CD4-positive, alpha-beta T cell treated with Interleukin-10 for 1 hour (primary cell): ENCODE measurements around the gene MICAL3.
"Not testable (repeated sequence)": the region's sequence is repeated elsewhere in the genome, so short reads cannot be mapped to it uniquely, and the experiment has no call there.

Experiments used
- DNase-seq: peaks from one replicate; pipeline ENCODE4 v3.0.0-alpha.2; 2020

MICAL3 gene

DNA sequence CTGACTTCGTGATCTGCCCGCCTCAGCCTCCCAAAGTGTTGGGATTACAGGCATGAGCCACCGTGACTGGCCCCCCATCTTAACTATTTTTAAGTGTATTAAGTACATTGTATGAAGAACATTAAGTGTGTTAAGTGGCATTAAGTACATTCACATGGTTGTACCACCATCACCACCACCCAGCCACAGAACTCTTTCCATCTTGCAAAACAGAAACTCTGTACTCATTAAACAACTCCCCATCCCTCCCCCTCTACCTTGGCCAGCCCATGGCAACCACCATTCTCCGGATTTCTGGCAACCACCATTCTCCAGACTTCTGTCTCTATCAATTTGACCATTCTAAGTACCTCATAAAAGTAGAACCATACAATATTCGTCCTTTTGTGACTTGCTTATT, 35.6 kb upstream of the MICAL3 start:
- DNase-seq: no peak

GRCh38 chr22:18059473-18059872, 35.1 kb upstream of the MICAL3 start:
- no peak for DNase-seq

GRCh38 chr22:18059094-18059417, 34.7 kb upstream of the MICAL3 start:
- no peak for DNase-seq

- DNase-seq: no peak
Observed at GRCh38 chr22:18058371-18059093, 34.2 kb upstream of the MICAL3 start.

GRCh38 chr22:18057568-18058209, 33.3 kb upstream of the MICAL3 start:
- no peak for DNase-seq

- no peak for DNase-seq
Observed at GRCh38 chr22:18056807-18057474, 32.6 kb upstream of the MICAL3 start.

- no peak for DNase-seq
Observed at GRCh38 chr22:18056161-18056666, 31.9 kb upstream of the MICAL3 start.

- no peak for DNase-seq
Observed at GRCh38 chr22:18055619-18056160, 31.3 kb upstream of the MICAL3 start.

- DNase-seq: not testable (repeated sequence)
Observed at GRCh38 chr22:18053216-18053946, 29.0 kb upstream of the MICAL3 start.

DNA sequence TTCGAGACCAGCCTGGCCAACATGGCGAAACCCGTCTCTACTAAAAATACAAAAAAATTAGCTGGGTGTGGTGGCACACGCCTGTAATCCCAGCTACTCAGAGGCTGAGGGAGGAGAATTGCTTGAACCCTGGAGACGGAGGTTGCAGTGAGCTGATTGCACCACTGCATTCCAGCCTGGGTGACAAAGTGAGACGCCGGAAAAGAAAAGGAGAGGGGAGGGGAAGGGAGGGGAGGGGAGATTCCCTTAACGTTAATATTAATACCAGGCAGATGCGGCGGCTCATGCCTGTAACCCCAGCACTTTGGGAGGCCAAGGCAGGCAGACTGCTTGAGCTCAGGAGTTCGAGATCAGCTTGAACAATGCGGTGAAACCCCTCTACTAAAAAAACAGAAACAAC, 26.8 kb upstream of the MICAL3 start:
- not testable (repeated sequence) for DNase-seq

DNA sequence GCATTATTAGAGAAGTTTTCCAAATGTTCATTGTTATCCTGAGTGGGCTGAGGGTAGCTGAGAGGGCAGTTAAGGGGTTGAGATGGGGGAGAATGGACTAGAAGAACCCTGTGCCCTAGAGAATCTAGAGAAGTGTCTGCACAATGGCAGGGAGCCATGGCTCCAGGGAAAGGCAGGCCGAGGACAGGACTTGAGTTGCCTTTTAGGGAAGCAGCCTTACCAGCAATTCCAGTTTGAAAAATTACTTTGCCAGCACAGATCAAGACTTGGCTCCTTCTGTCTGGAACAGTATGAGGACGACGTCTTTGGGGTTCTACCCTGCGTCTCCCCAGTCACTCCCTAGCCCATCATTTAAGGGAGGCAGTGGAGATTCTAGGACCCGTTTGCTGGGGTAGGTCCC, 25.7 kb upstream of the MICAL3 start:
- no peak for DNase-seq

DNA sequence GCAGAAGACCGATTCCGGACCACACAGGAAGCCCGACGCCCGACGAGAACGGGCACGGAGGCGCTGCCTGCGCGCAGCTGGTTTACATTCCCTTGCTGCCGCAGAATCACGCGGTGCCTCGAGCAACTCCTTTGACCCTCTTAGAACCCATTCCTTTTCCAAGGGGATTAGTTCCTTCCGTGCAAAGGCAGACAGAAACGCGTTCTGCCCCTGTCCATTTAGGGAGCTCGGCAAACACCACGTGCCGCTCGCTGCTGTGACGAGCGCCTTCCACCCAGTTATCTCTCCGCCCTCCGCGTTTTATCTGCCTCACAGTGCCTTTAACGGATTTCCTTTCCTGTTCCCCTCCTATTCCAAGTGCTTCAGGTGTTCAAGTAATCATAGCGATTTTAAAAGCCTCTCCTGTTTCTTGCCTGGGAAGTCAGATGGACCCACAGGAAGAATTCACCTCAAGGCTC, 24.1 kb upstream of the MICAL3 start:
- no peak for DNase-seq

DNA sequence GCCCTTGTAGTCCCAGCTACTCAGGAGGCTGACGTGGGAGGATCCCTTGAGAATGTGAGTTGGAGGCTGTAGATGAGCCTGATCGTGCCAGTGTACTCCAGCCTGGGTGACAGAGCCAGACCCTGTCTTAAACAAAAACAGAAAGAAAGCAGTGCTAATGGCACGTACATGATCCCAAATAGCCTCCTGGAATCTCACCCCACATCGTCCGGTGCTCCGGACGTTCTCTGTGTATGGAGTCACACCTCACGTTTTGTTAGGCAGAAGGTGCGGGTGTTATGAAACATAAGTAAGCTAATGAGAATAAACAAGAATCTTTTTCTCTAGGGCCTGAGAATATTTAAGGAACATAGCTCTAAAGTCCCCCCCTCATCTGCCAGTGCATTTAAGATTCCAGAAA, 23.7 kb upstream of the MICAL3 start:
- no peak for DNase-seq

- DNase-seq: no peak
Observed at GRCh38 chr22:18045794-18046193, 21.4 kb upstream of the MICAL3 start.

- DNase-seq: no peak
Observed at GRCh38 chr22:18044548-18045271, 20.3 kb upstream of the MICAL3 start.

GRCh38 chr22:18042685-18043084, 18.3 kb upstream of the MICAL3 start:
- no peak for DNase-seq

GRCh38 chr22:18040898-18041297, 16.5 kb upstream of the MICAL3 start:
- DNase-seq: not testable (repeated sequence)

- no peak for DNase-seq
Observed at GRCh38 chr22:18035751-18036150, 11.4 kb upstream of the MICAL3 start.

GRCh38 chr22:18034076-18034475, 9.7 kb upstream of the MICAL3 start:
- DNase-seq: no peak

DNA sequence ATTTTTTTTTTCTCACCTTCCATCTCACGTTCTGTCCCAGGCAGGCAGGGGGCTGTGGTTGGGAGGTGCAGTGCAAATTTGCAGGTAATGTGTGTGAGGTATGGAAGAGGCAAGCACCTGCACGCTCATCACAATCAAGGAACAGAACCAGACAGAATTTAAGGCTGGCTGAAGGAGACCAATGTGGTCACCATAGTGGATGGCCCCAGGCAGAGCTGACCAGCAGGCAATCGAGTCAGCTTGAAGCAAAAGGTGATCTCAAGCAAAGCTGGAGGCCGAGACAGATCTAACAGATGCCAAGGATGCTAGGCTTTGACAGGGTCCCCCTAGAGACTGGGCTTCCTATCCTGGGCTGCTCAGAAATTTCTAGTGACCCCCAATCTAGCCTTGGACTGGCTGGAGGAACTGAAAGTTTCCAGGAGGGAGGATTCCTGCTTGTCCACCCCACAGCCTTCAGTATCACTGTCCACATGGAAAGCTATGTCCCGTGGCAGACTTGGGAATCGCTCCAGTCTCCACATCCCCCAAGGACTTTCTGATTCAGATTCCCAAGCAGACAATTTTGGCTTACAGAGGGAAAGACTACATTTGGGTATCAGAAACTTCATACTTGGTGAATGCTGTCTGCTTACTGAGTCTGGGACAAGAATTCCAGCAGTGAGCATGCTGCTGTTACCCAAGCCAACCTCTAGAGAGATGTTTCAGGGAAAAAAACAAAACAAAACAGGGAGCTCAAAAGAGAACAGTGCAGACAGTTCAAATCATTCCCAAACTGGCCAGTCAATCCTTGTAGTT, 9.0 kb upstream of the MICAL3 start:
- DNase-seq: no peak

GRCh38 chr22:18032455-18033101, 8.2 kb upstream of the MICAL3 start:
- no peak for DNase-seq
